ENCODE data around the gene CES4A.

The CES4A gene

GRCh38 chr16:67029254-67030096 lies 41.1 kb downstream of the CES4A start:
- no peak for TF ChIP-seq CTCF (IDR thresholded peaks at IDR 0.05; ENCODE audit: low read depth, low read length)
- H3K4me3 ChIP-seq (ENCODE audit: low read depth, low read length) = peak overlapping the region; percentile 82

GRCh38 chr16:67030221-67030962 lies 42.0 kb downstream of the CES4A start:
- peak overlapping the region; percentile 82 for H3K4me3 ChIP-seq (ENCODE audit: low read depth, low read length)
- TF ChIP-seq CTCF (IDR thresholded peaks at IDR 0.05; ENCODE audit: low read depth, low read length) = no peak

DNA sequence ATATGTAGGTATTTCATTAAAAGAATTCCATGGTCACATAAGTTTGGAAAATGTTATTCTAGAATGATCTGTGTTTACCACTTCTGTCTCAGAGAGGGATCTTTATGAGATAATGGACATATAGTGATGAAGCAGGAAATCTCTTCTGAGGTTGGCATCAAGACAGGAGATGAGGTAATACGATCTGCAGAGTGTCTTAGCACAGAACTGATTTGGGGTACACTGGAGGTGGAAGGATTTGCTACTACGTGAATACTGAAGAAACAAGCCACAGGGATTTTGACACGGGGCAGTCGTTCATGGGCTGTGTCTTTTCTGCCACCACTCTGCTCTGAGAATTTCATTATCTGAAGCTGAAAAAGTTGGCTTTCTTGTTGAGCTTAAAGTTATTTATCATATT lies 46.1 kb downstream of the CES4A start:
- TF ChIP-seq CTCF (IDR thresholded peaks at IDR 0.05; ENCODE audit: low read depth, low read length) = no peak
- H3K4me3 ChIP-seq (ENCODE audit: low read depth, low read length) = no peak overlapping the region

- no peak for TF ChIP-seq CTCF (IDR thresholded peaks at IDR 0.05; ENCODE audit: low read depth, low read length)
- H3K4me3 ChIP-seq (ENCODE audit: low read depth, low read length) = no peak overlapping the region
Measured at GRCh38 chr16:67035364-67035763, 47.0 kb downstream of the CES4A start.

- TF ChIP-seq CTCF (IDR thresholded peaks at IDR 0.05; ENCODE audit: low read depth, low read length) = no peak
- H3K4me3 ChIP-seq (ENCODE audit: low read depth, low read length) = no peak overlapping the region
Measured at GRCh38 chr16:67036323-67036741, 47.9 kb downstream of the CES4A start.

DNA sequence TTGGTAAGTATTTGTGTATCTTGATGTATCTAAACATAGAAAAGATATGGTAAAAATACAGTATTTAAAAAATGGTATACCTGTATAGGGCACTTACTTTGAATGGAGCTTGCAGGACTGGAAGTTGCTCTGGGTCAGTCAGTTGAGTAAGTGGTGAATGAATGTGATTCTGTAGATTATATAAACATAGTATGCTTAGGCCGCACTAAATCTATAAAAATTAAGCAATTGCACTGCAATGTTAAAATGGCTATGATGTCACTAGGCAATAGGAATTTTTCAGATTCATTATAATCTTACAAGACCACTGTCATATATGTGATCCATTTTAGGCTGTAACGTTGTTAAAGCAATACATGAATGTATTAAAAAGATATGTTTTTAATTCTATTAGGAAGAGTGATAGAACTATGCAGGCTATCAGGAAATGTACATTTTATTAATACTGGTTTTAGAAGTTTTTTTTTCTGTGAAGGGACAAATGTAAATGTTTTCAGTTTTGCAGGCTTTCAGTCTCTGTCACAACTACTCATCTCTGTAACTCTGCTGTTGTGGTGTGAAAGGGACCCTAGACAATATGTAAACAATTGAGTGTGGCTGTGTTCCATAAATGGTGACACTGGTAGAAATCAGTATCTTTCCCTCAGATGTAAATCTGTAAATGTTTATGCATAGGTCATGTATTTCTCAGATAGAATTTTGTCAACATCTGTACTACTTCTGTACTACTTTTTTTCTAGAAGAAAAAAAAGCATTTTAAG lies 51.1 kb downstream of the CES4A start:
- TF ChIP-seq CTCF (IDR thresholded peaks at IDR 0.05; ENCODE audit: low read depth, low read length) = no peak
- no peak overlapping the region for H3K4me3 ChIP-seq (ENCODE audit: low read depth, low read length)
